ENCODE results near the gene TDRD1. TPM values are rescaled to one million over a fixed set of nuclear protein-coding genes. Genes with fewer than 3 reads are reported as not detected.

TDRD1 gene
- total and polyA plus RNA-seq, 2 donors (not counting 3 experiments of a cell fraction or from before 2014, with no cell fraction given): not detected

DNA sequence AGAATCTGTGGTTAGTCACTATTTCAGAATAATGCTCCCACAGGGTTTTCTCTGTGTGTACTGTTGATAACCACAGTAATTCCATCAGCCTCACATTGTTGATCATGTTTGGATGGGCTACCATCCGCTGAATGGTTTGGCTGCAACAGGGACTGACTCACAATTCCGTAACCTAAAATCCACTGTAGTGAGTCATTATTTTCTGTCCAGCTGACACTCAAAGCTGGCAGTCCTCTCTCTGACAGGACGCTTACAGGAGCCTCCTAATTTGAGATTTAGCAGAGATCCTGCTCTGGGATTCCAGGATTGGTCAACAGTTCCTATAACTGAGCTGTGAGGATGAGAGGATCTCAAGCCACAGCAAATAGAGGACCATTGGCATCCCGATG, 92.6 kb downstream of the TDRD1 start:
- Histone ChIP-seq H3K9me3 (replicated peaks; ENCODE audit: control insufficient read depth, insufficient read depth, low read length) (no peaks in the 10 kb centered on the region), H3K4me1 (ENCODE audit: control insufficient read depth, extremely low read depth, insufficient read depth, low read length) (peaks cover 7% of the 10 kb centered on the region), H3K79me2 (ENCODE audit: control insufficient read depth, insufficient read depth, low read length) (no peaks in the 10 kb centered on the region), H2AFZ (ENCODE audit: low read depth, low read length) (no peak overlapping the region), H3K27me3 (ENCODE audit: control insufficient read depth in 2 of 2, insufficient read depth in 2 of 2, low read length in 2 of 2) (no peaks in the 10 kb centered on the region), H3K27ac (ENCODE audit: insufficient read depth, low read depth, low read length) (no peak overlapping the region), H3K36me3 (ENCODE audit: control insufficient read depth in 2 of 2, extremely low read depth in 1 of 2, insufficient read depth in 2 of 2, low read length in 2 of 2) (no peaks in the 10 kb centered on the region), H3K9me1 (replicated peaks; ENCODE audit: control insufficient read depth, extremely low read depth, insufficient read depth, low read length) (no peaks in the 10 kb centered on the region), H3K4me3 (replicated peaks in 1 of 3; ENCODE audit: insufficient read depth in 1 of 3, low read depth in 1 of 3, low read length in 3 of 3) (no peak overlapping the region), H3K4me2 (ENCODE audit: insufficient read depth, low read length) (no peak overlapping the region), H3K9ac (replicated peaks; ENCODE audit: extremely low read depth, insufficient read depth, low read length) (no peak overlapping the region), H4K20me1 (replicated peaks; ENCODE audit: control insufficient read depth, extremely low read depth, insufficient read depth, low read length) (no peaks in the 10 kb centered on the region)
- peak; percentile 76 for DNase-seq (ENCODE audit: low read depth, low spot score)
- ChIA-PET POLR2A (no interaction called here), CTCF (interaction anchor here (1.0 to 3.3 kb wide), 2 partner anchors 9 to 32 kb away, joined by 3 to 14 read pairs; no protein-coding TSS in a partner anchor)
- intact Hi-C loops (cut with micrococcal nuclease) (no loop called here), dilution Hi-C loops (cut with MboI; ENCODE audit: extremely low pct_ligation_motif_present, low sequenced_read_pairs) (no loop called here)
- peak; percentile 68 for TF ChIP-seq JUN (IDR thresholded peaks at IDR 0.05; ENCODE audit: borderline replicate concordance, insufficient read depth, insufficient read length, low read depth)
- TF ChIP-seq EZH2 (IDR thresholded peaks at IDR 0.05; ENCODE audit: borderline replicate concordance, low read depth, low read length, severe bottlenecking): no peak
- TF ChIP-seq FOS (IDR thresholded peaks at IDR 0.05; ENCODE audit: borderline replicate concordance, insufficient read depth, low read length): peak; percentile 87
- TF ChIP-seq, protein P1, sequence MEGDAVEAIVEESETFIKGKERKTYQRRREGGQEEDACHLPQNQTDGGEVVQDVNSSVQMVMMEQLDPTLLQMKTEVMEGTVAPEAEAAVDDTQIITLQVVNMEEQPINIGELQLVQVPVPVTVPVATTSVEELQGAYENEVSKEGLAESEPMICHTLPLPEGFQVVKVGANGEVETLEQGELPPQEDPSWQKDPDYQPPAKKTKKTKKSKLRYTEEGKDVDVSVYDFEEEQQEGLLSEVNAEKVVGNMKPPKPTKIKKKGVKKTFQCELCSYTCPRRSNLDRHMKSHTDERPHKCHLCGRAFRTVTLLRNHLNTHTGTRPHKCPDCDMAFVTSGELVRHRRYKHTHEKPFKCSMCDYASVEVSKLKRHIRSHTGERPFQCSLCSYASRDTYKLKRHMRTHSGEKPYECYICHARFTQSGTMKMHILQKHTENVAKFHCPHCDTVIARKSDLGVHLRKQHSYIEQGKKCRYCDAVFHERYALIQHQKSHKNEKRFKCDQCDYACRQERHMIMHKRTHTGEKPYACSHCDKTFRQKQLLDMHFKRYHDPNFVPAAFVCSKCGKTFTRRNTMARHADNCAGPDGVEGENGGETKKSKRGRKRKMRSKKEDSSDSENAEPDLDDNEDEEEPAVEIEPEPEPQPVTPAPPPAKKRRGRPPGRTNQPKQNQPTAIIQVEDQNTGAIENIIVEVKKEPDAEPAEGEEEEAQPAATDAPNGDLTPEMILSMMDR (IDR thresholded peaks at IDR 0.05; ENCODE audit: extremely low read depth in 1 of 2, insufficient read depth in 1 of 2, low read depth in 1 of 2, low read length in 2 of 2): no peak
- TF ChIP-seq, protein P2, sequence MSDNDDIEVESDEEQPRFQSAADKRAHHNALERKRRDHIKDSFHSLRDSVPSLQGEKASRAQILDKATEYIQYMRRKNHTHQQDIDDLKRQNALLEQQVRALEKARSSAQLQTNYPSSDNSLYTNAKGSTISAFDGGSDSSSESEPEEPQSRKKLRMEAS (IDR thresholded peaks at IDR 0.05; ENCODE audit: insufficient read depth, insufficient read length): no peak
- TF ChIP-seq POLR2A (IDR thresholded peaks at IDR 0.05; ENCODE audit: low read depth, low read length): no peak
- no peak for TF ChIP-seq GATA2 (IDR thresholded peaks at IDR 0.05; ENCODE audit: insufficient read depth, insufficient read length, low read depth, low read length)
- no peak for TF ChIP-seq MYC (IDR thresholded peaks at IDR 0.05; ENCODE audit: low read depth, low read length)
- TF ChIP-seq POLR2AphosphoS5 (IDR thresholded peaks at IDR 0.05; ENCODE audit: insufficient read depth, low read depth, low read length): peak; percentile 55
- peak; percentile 90 for FAIRE-seq
- BruUV-seq (replicated peaks): no TSS peak
